GM21423 (cell line): Measurements from ENCODE around the gene TMEM273.

ENCODE experiments used
- ATAC-seq: cut with Tn5 transposase; IDR thresholded peaks from one replicate; pipeline ENCODE4 v1.9.1; 2021; ENCODE audit warnings: mild to moderate bottlenecking, moderate library complexity; ENCODE audit not compliant: unreplicated experiment

TMEM273 gene

GRCh38 chr10:49120911-49121310 is 67.3 kb downstream of the TMEM273 start:
- ATAC-seq, result no peak

GRCh38 chr10:49119746-49120145 is 68.4 kb downstream of the TMEM273 start:
- ATAC-seq, result no peak

- ATAC-seq, result no peak
These were observed 69.6 kb downstream of the TMEM273 start for GRCh38 chr10:49118430-49119074.

GRCh38 chr10:49117376-49118070 is 70.7 kb downstream of the TMEM273 start:
- ATAC-seq, result no peak

GRCh38 chr10:49116509-49117375 is 71.4 kb downstream of the TMEM273 start:
- ATAC-seq, result no peak

- no peak for ATAC-seq
These were observed 72.2 kb downstream of the TMEM273 start for GRCh38 chr10:49115796-49116508.

GRCh38 chr10:49115015-49115795 is 73.0 kb downstream of the TMEM273 start, which contains the start of gene VSTM4:
Gene VSTM4, minus strand, starts transcription at chr10:49115522. Its CDS starts 37 bp downstream, at chr10:49115485.
- peak; percentile 40 for ATAC-seq

- ATAC-seq, result no peak
These were observed 73.5 kb downstream of the TMEM273 start for GRCh38 chr10:49114718-49115014.

GRCh38 chr10:49113741-49114141 is 74.5 kb downstream of the TMEM273 start:
- no peak for ATAC-seq

GRCh38 chr10:49112851-49113250 is 75.3 kb downstream of the TMEM273 start:
- ATAC-seq, result no peak

GRCh38 chr10:49112098-49112497 is 76.1 kb downstream of the TMEM273 start:
- no peak for ATAC-seq

GRCh38 chr10:49111320-49111698 is 76.9 kb downstream of the TMEM273 start:
- no peak for ATAC-seq

- no peak for ATAC-seq
These were observed 77.4 kb downstream of the TMEM273 start for GRCh38 chr10:49110684-49111319.

- no peak for ATAC-seq
These were observed 78.4 kb downstream of the TMEM273 start for GRCh38 chr10:49109669-49110340.

- no peak for ATAC-seq
These were observed 79.5 kb downstream of the TMEM273 start for GRCh38 chr10:49108656-49109055.

- ATAC-seq, result no peak
These were observed 80.3 kb downstream of the TMEM273 start for GRCh38 chr10:49107887-49108267.

- ATAC-seq, result no peak
These were observed 80.9 kb downstream of the TMEM273 start for GRCh38 chr10:49107111-49107886.

GRCh38 chr10:49106451-49106850 is 81.7 kb downstream of the TMEM273 start:
- ATAC-seq, result no peak

GRCh38 chr10:49105076-49105475 is 83.1 kb downstream of the TMEM273 start:
- ATAC-seq, result no peak
